Measurements from ENCODE around the gene SIPA1L3.
A peak's percentile ranks its signal among the peaks of the same experiment; 100 is the strongest.
"Not testable (repeated sequence)": the region's sequence is repeated elsewhere in the genome, so short reads cannot be mapped to it uniquely, and the experiment has no call there.

The SIPA1L3 gene, protein sequence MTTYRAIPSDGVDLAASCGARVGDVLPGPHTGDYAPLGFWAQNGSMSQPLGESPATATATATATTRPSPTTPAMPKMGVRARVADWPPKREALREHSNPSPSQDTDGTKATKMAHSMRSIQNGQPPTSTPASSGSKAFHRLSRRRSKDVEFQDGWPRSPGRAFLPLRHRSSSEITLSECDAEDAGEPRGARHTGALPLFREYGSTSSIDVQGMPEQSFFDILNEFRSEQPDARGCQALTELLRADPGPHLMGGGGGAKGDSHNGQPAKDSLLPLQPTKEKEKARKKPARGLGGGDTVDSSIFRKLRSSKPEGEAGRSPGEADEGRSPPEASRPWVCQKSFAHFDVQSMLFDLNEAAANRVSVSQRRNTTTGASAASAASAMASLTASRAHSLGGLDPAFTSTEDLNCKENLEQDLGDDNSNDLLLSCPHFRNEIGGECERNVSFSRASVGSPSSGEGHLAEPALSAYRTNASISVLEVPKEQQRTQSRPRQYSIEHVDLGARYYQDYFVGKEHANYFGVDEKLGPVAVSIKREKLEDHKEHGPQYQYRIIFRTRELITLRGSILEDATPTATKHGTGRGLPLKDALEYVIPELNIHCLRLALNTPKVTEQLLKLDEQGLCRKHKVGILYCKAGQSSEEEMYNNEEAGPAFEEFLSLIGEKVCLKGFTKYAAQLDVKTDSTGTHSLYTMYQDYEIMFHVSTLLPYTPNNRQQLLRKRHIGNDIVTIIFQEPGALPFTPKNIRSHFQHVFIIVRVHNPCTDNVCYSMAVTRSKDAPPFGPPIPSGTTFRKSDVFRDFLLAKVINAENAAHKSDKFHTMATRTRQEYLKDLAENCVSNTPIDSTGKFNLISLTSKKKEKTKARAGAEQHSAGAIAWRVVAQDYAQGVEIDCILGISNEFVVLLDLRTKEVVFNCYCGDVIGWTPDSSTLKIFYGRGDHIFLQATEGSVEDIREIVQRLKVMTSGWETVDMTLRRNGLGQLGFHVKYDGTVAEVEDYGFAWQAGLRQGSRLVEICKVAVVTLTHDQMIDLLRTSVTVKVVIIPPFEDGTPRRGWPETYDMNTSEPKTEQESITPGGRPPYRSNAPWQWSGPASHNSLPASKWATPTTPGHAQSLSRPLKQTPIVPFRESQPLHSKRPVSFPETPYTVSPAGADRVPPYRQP (N-terminal part only)

DNA sequence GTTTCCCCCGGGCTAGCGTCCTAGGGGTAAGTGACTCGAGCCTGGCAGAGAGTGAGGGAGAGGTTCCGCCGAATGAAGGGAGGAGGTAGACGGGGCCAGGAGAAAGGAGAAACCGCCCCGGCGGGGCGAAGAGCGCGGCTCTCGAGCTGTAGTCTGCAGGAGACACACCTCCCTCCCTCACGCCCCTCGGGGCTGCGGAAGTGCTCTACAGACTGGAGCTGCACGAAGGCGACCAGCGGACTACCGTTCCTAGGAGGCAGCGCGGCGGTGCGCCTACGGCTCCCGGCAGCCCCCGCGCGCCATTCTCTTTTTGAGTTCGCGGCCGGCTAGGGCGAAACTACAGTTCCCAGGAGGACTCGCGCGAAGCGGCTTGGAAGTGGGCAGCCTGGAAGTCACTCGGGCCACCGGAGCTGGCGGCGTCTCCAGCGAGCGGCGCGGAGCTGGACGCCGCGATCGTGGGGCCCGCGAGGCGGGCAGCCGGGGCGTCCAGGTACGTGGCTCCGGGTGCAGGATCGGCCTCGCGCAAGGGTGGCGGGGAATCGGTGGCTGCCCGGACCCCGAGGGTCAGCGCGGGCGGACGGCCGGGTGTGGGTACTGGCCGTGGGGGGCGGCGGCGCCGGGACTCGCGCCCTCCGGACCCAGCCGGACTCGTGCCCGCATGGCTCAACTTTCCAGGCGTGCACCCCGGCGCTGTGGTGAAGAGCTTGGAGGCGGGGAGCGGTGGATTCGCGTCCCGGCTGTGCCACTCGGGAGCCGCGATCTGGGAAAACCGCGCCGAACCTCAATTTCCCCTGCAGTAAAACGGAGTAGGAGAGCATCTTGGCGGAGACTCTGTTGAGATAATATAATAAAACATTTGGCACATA, at the start of gene SIPA1L3:
Gene SIPA1L3, plus strand, starts transcription at position 340 of the 866 bp plus-strand sequence. CDS start 174,358 bp downstream, outside the sequence.
- FAIRE-seq (no peak), DNase-seq (ENCODE audit: low spot score) (peak; percentile 87)

DNA sequence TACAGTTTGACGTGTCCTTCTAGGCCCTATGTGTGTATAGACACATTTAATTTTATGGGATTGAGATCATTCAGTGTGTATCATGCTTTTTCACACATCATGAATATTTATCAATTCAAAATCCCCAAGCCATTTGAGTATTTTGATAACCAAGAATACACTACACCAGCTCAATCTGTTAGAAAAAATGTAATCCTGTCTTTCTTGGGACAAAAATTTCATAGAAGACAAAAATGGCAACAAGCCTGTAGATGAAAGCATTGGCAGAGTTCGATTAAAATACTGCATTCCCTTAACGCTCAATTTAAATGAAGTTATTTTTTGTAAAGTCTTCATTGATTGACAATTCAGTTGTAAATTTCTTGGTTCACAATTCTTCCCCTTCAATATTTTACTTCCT, 42.5 kb upstream of the SIPA1L3 start:
- no peak for FAIRE-seq
- DNase-seq (ENCODE audit: low spot score): no peak

DNA sequence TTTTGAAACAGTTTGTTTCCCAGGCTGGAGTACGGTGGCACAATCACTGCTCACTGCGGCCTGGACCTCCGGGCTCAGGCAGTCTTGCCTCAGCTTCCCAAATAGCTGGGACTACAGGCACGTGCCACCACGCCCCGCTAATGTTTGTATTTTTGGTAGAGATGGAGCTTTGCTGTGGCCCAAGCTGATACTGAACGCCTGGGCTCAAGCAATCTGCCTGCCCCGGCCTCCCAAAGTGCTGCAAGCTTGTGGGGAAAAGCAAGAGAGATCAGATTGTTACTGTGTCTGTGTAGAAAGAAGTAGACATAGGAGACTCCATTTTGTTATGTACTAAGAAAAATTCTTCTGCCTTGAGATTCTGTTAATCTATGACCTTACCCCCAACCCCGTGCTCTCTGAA, 41.1 kb upstream of the SIPA1L3 start:
- not testable (repeated sequence) for DNase-seq (ENCODE audit: low spot score); FAIRE-seq

DNA sequence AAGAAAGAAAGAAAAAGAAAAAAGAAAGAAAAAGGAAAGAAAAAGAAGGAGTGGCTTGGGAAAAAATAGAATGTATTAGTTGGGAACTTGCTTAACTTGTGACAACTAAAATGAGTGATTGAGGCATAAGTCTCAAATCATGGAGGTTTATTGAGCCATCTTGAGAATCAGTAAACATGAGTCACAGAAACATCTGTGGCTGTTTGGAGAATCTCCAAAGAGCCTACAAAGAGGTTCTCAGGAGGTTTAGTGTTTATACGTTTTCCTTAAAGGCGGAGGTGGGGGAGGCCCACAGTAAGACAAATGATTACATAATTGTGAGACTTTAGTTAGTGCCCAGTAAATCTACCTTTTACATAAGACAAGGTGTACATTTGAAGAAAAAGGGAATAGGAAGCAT, 39.2 kb upstream of the SIPA1L3 start:
- no peak for DNase-seq (ENCODE audit: low spot score)
- FAIRE-seq: no peak

DNA sequence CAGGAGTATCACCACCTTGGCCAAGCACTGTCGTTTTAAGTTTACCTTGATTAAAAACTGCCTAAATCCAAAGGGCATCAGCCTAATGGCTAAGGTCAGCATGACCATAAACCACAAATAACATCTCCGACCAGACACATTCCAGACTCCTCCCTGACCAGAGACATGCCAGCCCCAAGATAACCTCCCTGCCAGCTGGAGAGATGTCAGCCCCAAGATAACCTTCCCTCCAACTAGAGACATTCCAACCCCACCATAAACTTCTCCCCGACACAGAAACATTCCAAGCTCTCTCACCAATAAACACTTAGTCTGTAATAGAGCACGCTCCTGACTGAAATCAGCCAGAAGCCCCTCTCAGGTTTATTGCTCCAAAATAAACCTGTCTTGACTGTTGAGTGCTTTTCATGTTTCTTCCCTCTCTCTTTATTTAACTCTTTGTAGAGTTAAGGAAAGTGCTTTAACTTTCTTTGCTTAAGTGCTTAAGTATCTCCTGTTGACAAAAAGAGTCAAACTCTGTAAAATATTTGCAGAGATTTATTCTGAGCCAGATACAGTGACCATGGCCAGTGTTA, 37.2 kb upstream of the SIPA1L3 start:
- no peak for DNase-seq (ENCODE audit: low spot score)
- no peak for FAIRE-seq

DNA sequence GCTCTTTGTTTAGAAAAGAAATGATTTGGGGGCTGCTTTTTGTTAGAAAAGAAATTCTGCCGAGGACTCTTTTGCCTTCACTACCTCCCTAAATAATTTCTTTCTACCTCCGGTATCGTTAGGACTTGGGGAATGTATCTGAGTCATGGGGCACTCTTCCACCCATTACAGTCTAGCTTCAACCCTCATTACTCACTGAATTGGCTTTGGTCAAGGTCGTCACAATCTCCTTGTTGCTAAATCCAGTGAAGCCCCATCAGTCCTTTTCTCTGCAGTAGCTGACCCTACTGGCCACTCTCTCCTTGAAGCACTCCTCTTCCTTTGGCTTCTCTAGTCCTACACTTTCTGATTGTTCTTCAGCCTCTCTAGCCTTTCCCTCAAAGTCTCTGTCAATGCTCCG, 34.6 kb upstream of the SIPA1L3 start:
- DNase-seq (ENCODE audit: low spot score): no peak
- no peak for FAIRE-seq

DNA sequence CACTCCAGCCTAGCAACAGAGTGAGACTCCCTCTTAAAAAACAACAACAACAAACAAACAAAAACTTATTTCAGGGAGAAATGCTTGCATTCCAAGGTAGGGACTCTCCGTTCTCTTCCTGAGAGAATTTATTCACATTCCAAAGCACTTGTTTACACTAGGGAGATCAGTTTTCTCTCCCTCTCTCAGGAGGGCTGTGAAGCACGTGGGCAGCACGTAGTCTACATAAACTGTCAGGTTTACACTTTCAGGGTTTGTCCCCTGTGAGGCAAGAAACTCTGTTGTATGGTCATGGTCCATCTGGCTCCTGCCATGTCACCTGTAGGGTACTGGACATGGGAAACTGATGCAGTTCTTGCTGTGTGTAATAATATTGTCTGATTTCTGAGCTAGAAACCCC, 32.2 kb upstream of the SIPA1L3 start:
- FAIRE-seq (no peak), DNase-seq (ENCODE audit: low spot score) (no peak)

DNA sequence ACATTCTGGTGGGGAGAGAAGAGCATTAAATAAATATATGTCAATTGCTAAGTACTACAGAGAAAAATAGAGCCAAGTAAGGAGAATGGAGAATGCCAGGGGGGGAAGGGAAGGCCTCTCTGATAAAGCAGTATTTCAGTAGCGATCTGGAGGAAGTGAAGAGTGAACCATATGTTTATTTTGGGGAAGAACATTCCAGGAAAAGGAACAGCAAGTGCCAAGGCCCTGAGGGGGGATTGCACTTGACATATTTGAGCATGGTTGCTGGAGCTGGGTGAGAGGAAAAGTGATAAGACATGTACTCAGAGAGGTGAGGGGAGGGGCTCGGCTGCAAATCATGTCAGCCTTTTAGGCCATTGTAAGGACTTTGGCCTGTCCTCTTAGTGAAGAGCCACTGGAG, 31.0 kb upstream of the SIPA1L3 start:
- FAIRE-seq: no peak
- no peak for DNase-seq (ENCODE audit: low spot score)

DNA sequence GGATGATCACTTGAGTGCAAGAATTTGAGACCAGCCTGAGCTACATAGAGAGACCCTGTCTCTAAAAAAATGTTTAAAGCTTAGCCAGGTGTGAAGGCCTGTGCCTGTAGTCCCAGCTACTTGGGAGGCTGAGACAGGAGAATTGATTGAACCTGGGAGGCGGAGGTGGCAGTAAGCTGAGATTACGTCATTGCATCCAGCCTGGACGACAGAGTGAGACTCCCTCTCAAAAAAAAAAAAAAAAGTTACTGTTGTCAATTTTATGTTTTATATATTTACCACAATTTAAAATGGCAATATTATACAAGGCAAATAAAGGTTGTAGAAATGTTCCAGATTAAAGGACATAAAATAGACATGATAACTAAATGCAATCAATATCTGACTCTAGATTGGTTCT, 29.9 kb upstream of the SIPA1L3 start:
- FAIRE-seq: no peak
- no peak for DNase-seq (ENCODE audit: low spot score)

DNA sequence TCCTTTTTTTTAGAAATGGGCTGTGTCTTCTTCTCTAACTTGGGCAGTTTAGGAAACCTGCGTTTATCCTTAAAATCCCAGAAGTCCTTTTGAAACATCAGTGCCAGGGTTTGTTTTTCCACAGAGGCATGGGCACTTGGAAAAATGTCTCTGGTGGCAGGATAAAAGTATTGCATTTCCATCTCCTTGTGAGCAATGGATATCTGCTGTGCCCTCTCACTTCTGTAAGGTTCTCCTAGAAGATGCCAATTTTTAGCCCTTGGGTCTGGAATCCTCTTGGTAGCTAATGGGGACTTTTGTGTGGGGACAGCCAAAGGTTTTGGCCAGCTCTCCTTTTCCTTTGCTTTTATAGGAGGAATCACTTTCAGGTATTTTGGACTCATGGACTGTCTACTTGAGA, 21.6 kb upstream of the SIPA1L3 start:
- DNase-seq (ENCODE audit: low spot score): no peak
- FAIRE-seq: no peak

DNA sequence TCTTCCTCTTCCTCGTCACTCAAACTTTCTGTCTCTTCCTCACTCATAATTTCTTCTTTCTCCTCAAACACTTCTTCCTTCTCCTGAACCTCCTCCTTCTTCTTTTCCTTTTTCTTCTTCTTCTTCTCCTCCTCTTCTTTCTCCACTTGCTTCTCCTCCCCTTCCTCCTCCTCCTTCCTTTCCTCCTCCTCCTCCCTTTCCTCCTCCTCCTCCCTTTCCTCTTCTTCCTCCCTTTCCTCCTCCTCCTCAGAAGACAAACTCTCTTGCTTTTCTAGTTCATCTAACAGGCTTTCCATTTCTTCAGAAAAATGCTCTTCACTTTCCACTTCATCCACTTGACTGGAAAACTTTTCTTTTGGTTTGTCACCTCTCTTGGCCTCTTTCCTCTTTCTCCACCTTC, 20.4 kb upstream of the SIPA1L3 start:
- DNase-seq (ENCODE audit: low spot score): no peak
- no peak for FAIRE-seq

DNA sequence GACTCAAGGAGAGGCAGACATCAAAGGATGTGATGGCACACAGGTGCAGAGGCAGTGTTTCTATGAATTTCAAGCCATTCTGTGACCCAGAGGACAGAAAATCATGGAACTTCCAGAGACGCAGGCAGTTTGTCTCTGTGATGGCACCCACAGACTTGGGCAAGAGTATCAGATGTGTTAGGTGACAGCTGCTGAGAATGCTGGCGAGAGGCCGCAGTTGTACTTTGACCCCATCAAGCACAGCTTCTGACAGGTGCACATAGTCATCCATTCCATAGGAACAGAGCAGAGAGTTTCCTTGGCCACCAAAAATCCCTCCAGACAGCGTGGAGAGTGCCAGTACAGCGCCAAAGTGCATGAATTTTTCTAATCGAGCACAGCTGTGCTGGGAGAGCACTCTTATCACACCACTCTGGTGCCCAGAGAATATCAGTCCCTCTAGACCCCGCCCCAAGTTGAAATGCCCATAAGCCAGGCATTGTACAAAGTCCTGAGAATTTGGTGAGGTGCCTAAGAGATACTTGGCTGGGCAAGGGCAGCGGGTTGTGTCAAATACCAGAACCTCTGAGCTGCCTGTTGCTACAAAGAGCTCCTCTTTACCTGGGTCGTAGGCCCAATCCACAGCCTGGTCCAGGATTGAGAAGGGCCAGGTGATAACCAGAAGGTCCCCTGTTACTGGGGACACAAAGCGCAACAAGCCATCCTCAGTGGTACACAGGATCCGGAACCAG, 13.0 kb upstream of the SIPA1L3 start:
- FAIRE-seq (no peak), DNase-seq (ENCODE audit: low spot score) (no peak)

DNA sequence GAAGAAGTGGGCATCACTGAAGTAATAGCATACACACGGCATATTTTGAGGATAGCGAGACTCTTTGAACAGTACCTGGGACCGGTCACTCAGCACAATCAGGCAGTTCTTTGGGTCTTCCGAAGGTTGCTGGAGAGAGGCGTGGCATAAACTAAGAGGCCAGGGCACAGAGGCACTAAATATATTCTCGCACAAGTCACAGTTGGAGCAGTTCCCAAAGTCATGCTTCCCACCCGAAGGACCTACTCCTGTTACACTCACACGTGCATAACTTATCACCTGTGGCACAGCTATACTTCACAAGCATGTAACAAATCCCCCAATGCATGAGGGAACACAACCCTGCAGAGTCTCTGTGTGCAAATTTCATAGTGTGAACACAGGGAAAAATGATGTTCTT, 10.8 kb upstream of the SIPA1L3 start:
- DNase-seq (ENCODE audit: low spot score) (no peak), FAIRE-seq (no peak)

DNA sequence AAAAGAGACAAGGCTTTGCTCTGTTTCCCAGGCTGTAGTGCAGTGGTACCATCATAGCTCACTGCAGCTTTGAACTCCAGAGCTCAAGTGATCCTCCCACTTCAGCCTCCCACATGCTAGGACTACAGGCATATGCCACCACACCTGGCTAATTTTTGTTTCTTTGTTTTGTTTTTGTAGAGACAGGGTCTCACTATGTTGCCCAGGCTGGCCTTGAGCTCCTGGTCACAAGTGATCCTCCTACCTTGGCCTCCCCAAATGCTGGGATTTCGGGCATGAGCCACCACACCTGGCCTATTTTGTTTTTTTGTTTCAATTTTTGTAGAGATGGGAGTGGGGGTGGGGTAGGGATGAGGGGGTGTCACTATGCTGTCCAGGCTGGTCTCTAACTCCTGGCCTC, 7.6 kb upstream of the SIPA1L3 start:
- no peak for FAIRE-seq
- no peak for DNase-seq (ENCODE audit: low spot score)

DNA sequence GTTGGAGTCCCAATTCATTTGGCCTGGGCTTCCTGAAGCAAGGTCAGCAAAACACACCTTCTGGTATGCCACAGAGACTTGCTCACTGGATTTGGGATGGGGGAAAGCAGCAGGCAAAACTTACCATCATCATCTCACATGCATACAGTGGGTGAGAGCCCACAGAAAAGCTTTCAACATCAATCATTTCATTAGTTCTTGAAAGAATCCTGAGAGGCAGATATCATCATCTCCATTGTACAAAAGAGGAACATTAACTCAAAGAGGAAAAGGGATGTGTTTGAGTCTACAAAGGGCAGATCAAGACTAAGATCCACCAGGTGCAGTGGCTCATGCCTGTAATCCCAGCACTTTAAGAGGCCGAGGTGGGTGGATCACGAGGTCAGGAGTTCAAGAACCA, 7.0 kb upstream of the SIPA1L3 start:
- DNase-seq (ENCODE audit: low spot score) (no peak), FAIRE-seq (no peak)

DNA sequence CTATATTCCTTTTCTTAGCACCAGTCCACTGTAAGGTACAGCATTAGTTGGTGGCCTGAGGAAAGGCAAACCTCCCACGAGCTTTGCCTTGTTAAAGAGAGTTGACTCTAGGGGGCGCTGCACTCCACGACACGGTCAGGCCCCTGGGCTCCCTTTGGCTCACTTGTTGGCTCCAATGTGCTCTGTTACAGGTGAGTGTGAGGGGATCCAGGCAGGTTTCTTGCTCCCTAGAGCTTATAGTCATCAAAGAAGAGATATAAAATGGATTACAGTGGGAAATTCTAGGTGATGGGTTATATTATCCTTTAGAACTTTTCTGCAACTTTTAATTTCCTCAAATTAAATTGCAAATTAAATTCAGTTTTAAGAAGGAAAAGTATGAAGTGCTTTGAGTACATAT, 4.3 kb upstream of the SIPA1L3 start:
- DNase-seq (ENCODE audit: low spot score) (peak; percentile 59), FAIRE-seq (no peak)

DNA sequence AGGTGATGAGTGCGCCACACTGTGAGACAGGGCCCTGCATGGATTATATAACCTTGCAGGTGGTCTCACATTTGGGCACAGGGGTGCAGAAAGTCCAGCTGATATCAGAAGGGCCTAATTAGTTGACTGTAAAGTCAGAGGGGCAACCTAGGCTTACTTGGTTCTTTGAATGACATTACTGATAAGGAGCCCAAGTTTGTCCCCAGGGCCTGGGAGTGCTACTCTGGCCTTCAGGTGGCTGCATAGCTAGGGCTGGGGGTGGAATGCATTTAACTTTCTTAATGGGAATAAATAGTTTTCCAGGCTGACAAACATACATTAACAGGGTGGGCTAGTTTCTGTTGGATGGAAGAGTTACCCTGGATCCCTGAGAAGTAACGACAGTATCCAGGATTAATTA, 3.9 kb upstream of the SIPA1L3 start:
- no peak for FAIRE-seq
- no peak for DNase-seq (ENCODE audit: low spot score)

DNA sequence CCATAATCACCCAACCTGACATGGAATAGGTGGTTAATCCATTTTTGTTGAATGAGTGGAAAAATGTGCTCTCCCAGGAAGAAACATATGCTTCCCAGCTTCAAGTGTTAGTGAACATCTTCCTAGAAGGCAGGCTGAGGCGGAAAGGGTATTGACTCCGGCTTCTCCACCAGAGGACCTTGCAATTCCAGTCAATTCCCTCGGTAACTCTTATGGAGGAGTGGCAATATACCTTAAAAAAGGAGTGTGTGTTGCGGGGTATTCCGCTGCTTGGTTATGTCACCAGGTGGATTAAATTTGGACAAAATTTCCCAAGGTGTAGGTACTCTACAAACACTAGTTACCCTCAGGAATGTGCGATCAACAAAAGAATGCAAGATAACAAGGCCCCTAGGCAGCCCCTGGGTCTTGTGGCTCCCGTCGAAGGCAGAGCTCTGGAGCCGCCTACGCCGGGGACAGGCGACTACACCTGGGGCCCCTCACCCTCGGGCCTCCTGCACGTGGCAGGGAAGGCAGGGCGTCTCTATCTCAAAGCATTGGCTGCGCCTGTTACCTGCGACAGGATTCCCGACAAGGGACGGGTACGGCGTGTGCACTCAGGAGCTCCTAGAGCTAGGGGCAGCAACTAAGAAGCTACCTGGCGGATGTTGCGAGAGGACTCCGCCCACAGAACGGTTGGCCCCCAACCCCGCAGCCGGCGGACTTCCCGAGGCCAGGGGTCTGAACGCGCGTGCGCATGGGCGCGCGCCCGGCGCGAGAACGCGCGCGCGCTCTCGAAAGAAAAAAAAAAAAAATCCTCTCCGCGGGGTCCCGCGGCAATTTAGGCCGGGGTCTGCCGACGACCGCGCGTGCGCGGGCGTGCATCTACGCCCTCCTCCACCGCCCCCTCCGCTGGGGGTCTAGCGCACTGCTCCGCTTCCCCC, 801 bp upstream of the SIPA1L3 start, which contains the start of gene WDR87:
Gene WDR87, minus strand, starts transcription at position 649 of the 923 bp plus-strand sequence. CDS start 8,355 bp downstream, outside the sequence.
- no peak for DNase-seq (ENCODE audit: low spot score)
- no peak for FAIRE-seq
